GM21717 (cell line): Measurements from ENCODE around the gene TNRC18.
"Not testable (repeated sequence)": the region's sequence is repeated elsewhere in the genome, so short reads cannot be mapped to it uniquely, and the experiment has no call there.

Experiments used
- ATAC-seq: cut with Tn5 transposase; IDR thresholded peaks from one replicate; pipeline ENCODE4 v1.9.1; 2021; ENCODE audit warnings: mild to moderate bottlenecking, moderate library complexity; ENCODE audit not compliant: unreplicated experiment

Gene TNRC18

DNA sequence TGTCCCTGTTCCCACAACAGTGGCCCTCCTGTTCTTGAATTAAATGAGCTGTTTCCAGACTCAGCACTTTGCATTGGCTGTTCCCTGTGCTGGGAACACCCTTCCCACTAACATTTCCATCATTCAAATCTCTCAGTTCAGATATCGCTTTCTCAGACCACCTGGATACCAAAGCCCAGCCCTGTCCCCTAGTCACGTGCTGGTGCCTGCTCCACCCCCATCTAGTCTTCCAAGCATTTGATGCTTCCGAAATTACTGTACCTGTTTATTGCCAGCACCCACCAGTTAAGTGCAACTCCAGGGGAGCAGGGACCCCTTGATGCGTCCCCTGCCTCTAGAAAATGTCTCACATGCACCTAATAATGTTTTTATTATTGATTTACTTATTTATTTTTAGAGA, 143.9 kb downstream of the TNRC18 start:
- no peak for ATAC-seq

DNA sequence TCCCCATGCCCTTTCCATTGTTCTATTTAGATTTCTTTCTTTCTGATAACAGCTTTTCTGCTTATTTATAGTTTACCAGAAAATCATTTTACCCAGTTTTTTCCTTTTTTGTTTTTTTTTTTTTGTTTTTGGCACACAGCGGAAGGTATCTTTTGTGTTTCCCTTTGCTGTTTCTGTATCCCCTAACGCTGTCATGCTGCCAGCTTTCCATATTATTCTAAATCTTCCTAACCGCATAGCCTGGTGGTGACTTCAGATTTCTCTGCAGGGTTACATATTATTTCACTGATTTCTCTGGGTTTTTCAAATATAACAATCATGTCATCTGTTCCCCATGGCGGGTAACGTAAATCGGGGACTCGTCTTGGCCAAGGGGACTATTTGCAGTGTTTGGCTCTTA, 144.9 kb downstream of the TNRC18 start:
- no peak for ATAC-seq

- no peak for ATAC-seq
Measured at GRCh38 chr7:5276611-5277010, 147.0 kb downstream of the TNRC18 start.

GRCh38 chr7:5276123-5276522, 147.5 kb downstream of the TNRC18 start:
- ATAC-seq: not testable (repeated sequence)

DNA sequence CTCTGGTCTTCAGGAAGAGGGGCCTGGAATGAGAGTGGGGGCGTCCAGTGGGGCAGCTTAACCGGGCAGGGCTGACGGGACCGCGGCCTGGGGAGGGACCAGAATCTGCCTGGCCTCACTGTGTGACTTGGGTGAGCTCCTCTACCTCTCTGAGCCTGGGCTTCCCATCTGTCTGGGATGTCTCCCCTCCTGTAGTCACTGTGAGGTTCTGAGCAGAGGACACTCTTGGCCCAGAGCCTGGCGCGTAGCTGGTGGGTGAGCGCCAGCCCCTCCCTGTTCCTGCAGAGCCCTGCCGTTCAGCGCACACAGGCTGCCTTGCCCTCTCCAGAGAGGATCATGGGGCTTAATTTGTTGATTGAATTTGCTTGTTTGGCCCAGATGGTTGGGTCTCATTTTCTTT, 148.1 kb downstream of the TNRC18 start:
- ATAC-seq: not testable (repeated sequence)

DNA sequence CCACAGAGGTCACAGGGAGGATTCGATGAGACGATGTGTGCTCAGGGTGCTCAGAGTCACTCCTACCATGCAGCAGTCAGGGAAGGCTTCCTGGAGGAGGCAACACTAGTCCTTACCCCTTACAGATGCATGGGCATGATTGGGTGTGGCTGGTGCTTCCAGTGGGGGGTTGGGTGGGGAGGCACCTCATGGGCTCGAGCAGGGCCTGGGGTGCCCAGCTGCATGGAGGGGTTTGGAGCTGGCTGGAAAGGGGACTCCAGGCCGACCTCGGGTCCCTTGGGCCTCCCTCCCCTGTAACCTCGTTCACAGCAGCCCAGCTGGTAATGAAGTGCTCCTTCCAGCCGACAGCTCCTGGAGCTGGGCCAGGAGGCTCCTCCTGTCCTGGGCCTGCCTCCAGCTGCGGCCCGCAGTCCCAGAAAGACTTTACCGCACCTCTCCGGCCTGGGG, 148.6 kb downstream of the TNRC18 start:
- ATAC-seq: not testable (repeated sequence)

DNA sequence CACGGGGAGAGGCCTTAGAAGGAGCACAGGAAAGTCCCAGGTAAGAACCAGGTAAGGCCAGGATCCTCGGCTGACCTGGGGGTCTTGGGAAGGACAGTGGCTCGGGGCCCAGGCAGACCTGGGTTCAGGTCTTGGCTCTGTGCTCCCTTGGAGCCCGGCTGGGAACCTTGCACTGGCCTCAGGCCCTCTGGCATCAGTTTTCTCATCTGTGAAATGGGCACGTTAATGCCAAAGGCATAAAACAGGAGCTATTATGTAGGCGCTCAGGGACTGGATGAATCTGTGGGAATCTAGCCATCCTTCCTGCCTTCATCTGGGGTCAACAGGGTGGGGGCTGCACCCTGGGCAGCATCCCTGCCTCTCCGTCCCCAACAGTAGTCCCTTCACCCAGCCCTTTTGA, 149.2 kb downstream of the TNRC18 start:
- ATAC-seq: no peak

- ATAC-seq: not testable (repeated sequence)
Measured at GRCh38 chr7:5273831-5274405, 149.7 kb downstream of the TNRC18 start.

- no peak for ATAC-seq
Measured at GRCh38 chr7:5270788-5271187, 152.8 kb downstream of the TNRC18 start.

DNA sequence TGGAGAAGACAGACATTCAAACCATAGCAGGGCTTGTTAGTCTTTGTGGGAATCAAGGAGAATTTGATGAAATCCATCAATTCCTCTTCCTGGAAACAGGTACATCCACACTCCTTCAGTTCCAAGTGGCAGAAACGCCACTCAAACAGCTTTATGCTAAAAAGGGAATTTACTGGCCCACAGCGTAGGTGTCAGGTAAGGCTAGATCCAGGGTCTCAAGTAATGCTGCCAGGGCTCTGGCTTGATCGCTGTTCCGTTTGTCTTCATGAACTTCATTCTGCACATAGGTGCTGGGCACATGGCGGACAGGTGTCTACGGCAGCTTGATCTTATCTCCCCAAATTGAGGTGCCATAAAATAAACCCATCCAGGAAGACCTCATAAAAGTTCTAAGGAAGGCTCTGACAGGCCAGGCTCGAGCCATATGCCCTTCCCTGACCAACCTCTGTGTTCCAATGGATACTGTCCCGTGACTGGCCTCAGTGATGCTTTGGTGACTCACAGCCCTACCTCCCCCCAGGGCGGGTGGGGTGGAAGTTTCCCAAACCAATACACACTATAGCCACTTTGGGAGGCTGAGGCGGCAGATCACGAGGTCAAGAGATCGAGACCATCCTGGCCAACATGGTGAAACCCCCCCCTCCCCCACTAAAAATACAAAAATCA, 153.5 kb downstream of the TNRC18 start:
- not testable (repeated sequence) for ATAC-seq

GRCh38 chr7:5267829-5268228, 155.8 kb downstream of the TNRC18 start:
- ATAC-seq: not testable (repeated sequence)

- no peak for ATAC-seq
Measured at GRCh38 chr7:5266191-5267028, 157.2 kb downstream of the TNRC18 start.

DNA sequence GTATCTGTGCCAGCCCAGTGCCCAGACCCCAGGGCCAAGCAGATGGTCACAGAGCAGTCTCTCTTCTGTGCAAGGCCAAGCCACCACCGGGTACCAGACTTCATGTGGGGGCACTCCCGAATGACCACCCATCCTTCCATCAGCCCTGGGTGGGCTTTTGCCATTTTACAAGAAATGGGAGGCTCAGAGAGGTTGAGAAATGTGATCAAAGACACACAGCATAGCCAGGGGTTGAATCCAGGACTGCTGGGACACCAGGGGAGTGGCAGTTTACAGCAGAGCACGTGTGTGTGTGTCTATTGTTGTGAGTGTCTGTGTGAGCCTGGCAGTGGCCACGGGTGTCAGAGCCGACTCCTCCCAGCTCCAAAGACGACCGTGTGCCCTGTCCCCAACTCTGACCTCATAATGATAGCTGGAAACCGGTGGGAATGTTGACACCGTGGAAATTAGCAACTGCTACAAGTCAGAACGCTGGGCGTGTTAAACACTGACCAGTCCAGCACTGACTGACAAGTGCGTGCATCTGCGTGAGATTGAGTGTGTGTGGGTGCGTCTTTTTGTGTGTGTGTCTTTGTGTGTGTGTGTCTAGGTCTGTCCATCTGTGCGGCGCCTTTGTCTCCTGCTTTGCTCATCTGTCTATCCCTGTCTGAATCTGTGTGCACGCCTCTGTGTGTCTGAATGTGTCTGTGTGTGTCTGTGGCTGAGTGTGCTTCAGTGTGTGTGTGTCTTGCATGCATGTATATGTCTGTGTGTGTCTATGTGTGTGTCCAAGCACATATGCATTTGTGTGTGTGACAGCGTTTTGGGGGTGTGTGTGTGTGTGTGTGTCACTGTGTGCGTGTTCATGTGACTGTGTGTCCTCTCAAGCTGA, 158.1 kb downstream of the TNRC18 start:
- no peak for ATAC-seq

- ATAC-seq: not testable (repeated sequence)
Measured at GRCh38 chr7:5263066-5263465, 160.6 kb downstream of the TNRC18 start.

DNA sequence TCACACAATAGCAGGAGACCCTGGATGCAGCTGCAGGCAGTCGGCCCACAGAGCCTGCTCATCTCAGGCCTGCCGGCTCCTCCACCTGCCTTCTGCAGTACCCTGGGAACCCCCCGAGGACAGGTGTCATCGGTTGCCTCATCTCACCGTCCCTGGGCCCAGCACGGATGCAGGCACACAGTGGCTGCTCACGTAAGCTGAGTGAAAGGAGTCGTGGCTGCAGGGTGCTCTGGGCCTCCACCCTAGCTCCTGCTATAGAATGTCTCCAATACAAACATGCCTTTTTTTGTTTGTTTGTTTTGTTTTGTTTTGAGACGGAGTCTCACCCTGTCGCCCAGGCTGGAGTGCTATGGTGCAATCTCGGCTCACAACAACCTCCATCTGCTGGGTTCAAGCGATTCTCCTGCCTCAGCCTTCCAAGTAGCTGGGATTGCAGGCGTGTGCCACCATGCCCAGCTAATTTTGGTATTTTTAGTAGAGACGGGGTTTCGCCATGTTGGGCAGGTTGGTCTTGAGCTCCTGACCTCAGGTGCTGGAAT, 163.0 kb downstream of the TNRC18 start:
- not testable (repeated sequence) for ATAC-seq
